MCF 10A (cell line): ENCODE measurements around the gene AKIRIN1. TPM values are rescaled to one million over a fixed set of nuclear protein-coding genes. Genes with fewer than 3 reads are reported as not detected.
A peak's percentile ranks its signal among the peaks of the same experiment; 100 is the strongest.

Source experiments
- BruUV-seq: library from RNA; stranded (reverse); fragments of 400-500 nt; replicated peaks from 2 replicates; lab custom pipeline; 2021; lab: Mats Ljungman, UMichigan
- CTCF ChIA-PET: fragments of 300-600 bp; sonication (Branson Sonifier 250); formaldehyde crosslinking; extraction: SDS; loops from one replicate; lab custom pipeline; 2021; ENCODE audit warnings: antibody characterized with exemption, inconsistent platforms; lab: Yijun Ruan, JAX
- POLR2A ChIA-PET: fragments of 300-600, 350-650 bp; sonication (Branson Sonifier 250); formaldehyde crosslinking; extraction: SDS; loops from one replicate; lab custom pipeline; 2020; ENCODE audit warnings: antibody characterized with exemption, inconsistent platforms; lab: Yijun Ruan, JAX
- DNase-seq: peaks from one replicate; pipeline ENCODE4 v3.0.0-alpha.2; 2018; ENCODE audit not compliant: unreplicated experiment
- H3K27ac Mint-ChIP-seq: one replicate; pipeline ENCODE4 v1.8.0; 2022; ENCODE audit warnings: mild to moderate bottlenecking, low read depth, mixed read lengths; ENCODE audit not compliant: unreplicated experiment
- H3K27me3 Mint-ChIP-seq: one replicate; pipeline ENCODE4 v1.8.0; 2022; ENCODE audit warnings: mixed read lengths; ENCODE audit not compliant: insufficient read depth, unreplicated experiment
- H3K36me3 Mint-ChIP-seq: one replicate; pipeline ENCODE4 v1.8.0; 2022; ENCODE audit warnings: mild to moderate bottlenecking, moderate library complexity, mixed read lengths; ENCODE audit not compliant: insufficient read depth, unreplicated experiment
- H3K4me1 Mint-ChIP-seq: one replicate; pipeline ENCODE4 v1.8.0; 2022; ENCODE audit warnings: mixed read lengths; ENCODE audit not compliant: insufficient read depth, unreplicated experiment
- H3K4me3 Mint-ChIP-seq: one replicate; pipeline ENCODE4 v1.8.0; 2022; ENCODE audit warnings: mild to moderate bottlenecking, moderate library complexity, mixed read lengths; ENCODE audit not compliant: unreplicated experiment
- H3K9me3 Mint-ChIP-seq: one replicate; pipeline ENCODE4 v1.8.0; 2022; ENCODE audit warnings: mixed read lengths; ENCODE audit not compliant: unreplicated experiment
- intact Hi-C: fragments of 100-400 bp; cut with micrococcal nuclease; formaldehyde crosslinking; loops from 2 replicates; pipeline ENCODE4 v1.14.1; 2022
- total RNA-seq: library from RNA; stranded (reverse); gene quantifications from 2 replicates; pipeline ENCODE4 v1.2.3, GENCODE V29; 2022
- TF ChIP-seq, protein P1 (sequence below): fragments of 200-600 bp; IDR thresholded peaks from one replicate; pipeline ENCODE4 v1.8.0; 2022; ENCODE audit warnings: antibody characterized with exemption, mild to moderate bottlenecking; ENCODE audit not compliant: unreplicated experiment

Gene AKIRIN1
- total RNA-seq, 1 experiment from 2014 or later = 59.0 TPM

DNA sequence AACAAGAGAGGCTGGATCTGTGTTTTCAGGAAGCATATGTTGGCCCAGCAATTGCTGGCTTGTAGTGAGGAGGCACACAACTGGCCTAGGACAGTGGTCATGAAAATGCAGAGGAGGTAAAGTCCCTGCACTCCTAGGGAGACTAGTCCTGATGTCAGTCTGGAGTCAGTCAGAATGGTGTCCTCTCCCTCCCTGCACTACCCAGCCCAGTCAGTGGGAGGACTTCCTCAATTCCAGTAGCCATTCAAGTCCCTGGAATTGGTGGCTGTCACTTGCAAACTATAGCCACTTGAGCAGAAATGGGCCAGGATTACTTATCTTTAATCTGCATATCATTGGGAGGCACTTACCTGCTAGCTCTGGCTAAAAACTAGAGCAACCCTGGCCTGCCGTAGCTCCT lies 53.7 kb downstream of the AKIRIN1 start:
- no TSS peak for BruUV-seq
- POLR2A ChIA-PET = interaction anchor here (0.6 kb wide), 1 partner anchor 11 kb away, joined by 3 read pairs; no protein-coding TSS in a partner anchor
- no peaks in the 10 kb centered on the region for H3K27me3 Mint-ChIP-seq
- no peak overlapping the region for H3K4me3 Mint-ChIP-seq
- no peaks in the 10 kb centered on the region for H3K9me3 Mint-ChIP-seq
- DNase-seq = no peak
- no peak overlapping the region for H3K27ac Mint-ChIP-seq
- H3K36me3 Mint-ChIP-seq = peaks cover 46% of the 10 kb centered on the region
- TF ChIP-seq, protein P1, sequence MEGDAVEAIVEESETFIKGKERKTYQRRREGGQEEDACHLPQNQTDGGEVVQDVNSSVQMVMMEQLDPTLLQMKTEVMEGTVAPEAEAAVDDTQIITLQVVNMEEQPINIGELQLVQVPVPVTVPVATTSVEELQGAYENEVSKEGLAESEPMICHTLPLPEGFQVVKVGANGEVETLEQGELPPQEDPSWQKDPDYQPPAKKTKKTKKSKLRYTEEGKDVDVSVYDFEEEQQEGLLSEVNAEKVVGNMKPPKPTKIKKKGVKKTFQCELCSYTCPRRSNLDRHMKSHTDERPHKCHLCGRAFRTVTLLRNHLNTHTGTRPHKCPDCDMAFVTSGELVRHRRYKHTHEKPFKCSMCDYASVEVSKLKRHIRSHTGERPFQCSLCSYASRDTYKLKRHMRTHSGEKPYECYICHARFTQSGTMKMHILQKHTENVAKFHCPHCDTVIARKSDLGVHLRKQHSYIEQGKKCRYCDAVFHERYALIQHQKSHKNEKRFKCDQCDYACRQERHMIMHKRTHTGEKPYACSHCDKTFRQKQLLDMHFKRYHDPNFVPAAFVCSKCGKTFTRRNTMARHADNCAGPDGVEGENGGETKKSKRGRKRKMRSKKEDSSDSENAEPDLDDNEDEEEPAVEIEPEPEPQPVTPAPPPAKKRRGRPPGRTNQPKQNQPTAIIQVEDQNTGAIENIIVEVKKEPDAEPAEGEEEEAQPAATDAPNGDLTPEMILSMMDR = no peak
- CTCF ChIA-PET = no interaction called here
- H3K4me1 Mint-ChIP-seq = peaks cover 7% of the 10 kb centered on the region
- intact Hi-C loops = no loop called here

DNA sequence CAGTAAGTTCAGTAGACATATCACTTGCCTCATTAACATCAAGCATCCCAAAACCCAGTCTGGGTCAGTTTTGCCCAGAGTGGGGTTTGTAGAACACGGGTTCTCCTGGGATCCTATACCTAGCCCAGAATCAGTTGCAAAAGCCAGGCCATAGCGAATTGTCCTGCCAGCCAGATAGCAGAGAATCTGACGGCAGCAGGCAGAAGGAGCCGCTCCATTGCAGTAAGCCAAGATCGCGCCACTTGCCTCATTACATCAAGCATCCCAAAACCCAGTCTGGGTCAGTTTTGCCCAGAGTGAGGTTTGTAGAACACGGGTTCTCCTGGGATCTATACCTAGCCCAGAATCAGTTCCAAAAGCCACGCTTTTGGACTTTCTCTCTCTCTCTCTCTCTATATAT lies 54.2 kb downstream of the AKIRIN1 start:
- Mint-ChIP-seq H3K4me1 (peaks cover 7% of the 10 kb centered on the region), H3K27ac (no peak overlapping the region), H3K4me3 (no peak overlapping the region), H3K9me3 (no peaks in the 10 kb centered on the region), H3K36me3 (peaks cover 46% of the 10 kb centered on the region), H3K27me3 (no peaks in the 10 kb centered on the region)
- TF ChIP-seq, protein P1 = no peak
- intact Hi-C loops = no loop called here
- CTCF ChIA-PET = no interaction called here
- DNase-seq = no peak
- BruUV-seq = no TSS peak
- POLR2A ChIA-PET = no interaction called here

DNA sequence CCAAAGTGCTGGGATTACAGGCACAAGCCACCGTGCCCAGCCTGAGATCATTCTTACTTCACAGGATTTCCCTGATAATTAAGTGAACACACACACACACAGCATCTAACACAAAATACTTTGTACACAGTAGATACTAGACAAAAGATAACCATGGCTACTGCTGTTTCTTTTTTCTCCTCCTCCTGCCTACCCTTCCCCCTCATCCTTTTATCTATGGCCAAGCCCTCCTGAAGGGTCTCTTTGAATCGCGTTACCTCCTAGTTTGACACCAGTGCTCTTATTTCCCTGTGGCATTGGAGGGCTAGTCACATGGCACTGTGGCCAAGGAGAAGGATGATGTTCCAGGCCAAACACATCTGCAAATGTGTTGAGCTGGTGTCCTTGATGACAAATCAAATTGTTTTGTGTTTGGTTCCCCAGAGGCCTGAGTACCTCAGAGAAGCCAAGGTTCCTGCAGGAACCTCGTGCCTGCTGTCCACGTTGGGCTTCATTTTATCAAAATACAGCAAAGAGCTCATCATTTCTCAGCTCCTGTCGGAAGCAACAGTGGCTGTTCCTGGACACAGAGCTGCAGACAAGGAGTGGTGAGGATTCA lies 55.6 kb downstream of the AKIRIN1 start:
- Mint-ChIP-seq H3K9me3 (no peaks in the 10 kb centered on the region), H3K27me3 (no peaks in the 10 kb centered on the region), H3K4me3 (no peak overlapping the region), H3K4me1 (peaks cover 7% of the 10 kb centered on the region), H3K27ac (no peak overlapping the region), H3K36me3 (peaks cover 42% of the 10 kb centered on the region)
- intact Hi-C loops = no loop called here
- ChIA-PET POLR2A (interaction anchor here (0.6 to 1.2 kb wide), 2 partner anchors 20 to 188 kb away, joined by 3 to 4 read pairs; partner anchors contain the start of gene NDUFS5), CTCF (interaction anchor here (0.6 kb wide), 1 partner anchor 780 kb away, joined by 3 read pairs; no protein-coding TSS in a partner anchor)
- no TSS peak for BruUV-seq
- no peak for DNase-seq
- TF ChIP-seq, protein P1 = no peak

DNA sequence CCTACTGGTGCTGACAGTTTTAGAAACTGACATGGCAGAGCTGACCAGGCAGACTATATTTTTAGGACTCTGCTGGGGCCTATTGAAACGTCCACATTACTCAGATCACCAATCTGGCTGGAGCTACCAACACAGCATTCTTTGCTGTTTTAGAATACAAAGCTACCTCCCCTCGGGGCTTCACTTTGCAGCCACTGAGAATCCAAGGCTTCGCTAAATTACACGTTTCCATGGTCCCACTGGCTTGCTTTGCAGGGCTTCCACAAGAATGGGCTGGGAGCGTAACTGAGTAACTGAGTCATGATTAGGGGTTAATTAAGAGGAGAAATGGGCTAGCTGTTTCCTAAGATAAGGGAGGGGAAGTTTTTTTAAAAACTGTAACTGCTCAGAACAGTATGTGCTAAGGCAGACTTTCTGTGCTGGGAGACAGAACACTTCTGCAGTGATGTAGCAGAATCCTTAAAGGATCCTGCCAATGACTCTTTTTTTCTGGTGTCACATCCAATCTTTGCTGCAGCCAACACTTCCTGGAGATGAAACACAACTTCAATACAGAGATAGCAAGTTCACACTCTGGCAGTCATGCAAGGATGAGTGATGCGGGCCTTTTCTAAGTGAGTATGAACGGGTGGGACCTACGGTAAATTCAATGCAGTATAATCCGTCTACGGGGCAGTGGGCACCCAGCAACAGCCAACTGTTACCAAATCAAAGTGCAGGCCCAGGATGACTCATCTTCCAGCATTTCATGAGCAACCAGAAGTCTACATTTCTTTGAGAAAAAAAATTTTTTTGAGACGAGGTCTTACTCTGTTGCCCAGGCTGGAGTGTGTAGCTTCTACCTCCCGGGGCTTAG lies 56.5 kb downstream of the AKIRIN1 start:
- Mint-ChIP-seq H3K9me3 (no peaks in the 10 kb centered on the region), H3K27me3 (no peaks in the 10 kb centered on the region), H3K4me1 (peaks cover 7% of the 10 kb centered on the region), H3K36me3 (peaks cover 33% of the 10 kb centered on the region), H3K27ac (no peak overlapping the region), H3K4me3 (no peak overlapping the region)
- intact Hi-C loops = no loop called here
- peak; percentile 68 for DNase-seq
- CTCF ChIA-PET = no interaction called here
- POLR2A ChIA-PET = interaction anchor here (0.6 to 1.2 kb wide), 2 partner anchors 21 to 189 kb away, joined by 3 to 4 read pairs; partner anchors contain the start of gene NDUFS5
- TF ChIP-seq, protein P1 = no peak
- no TSS peak for BruUV-seq
